ENCODE data around the gene LEFTY1.

Gene LEFTY1

DNA sequence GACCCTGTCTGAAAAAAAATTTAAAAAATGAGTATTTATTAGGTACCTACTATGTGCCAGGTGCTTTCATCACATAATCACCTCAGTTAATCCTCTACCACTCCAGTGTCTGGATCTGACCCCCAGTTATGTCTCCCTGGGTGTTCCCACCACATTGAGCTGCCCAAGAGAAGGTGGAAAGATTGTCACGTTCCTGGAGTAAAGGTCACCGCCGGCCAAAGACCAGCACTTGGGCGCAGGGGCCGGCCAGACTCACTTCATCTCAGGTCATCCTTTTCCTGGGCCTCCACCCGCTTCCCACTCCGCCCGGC lies 34.4 kb upstream of the LEFTY1 start:
- TF ChIP-seq, protein P1, sequence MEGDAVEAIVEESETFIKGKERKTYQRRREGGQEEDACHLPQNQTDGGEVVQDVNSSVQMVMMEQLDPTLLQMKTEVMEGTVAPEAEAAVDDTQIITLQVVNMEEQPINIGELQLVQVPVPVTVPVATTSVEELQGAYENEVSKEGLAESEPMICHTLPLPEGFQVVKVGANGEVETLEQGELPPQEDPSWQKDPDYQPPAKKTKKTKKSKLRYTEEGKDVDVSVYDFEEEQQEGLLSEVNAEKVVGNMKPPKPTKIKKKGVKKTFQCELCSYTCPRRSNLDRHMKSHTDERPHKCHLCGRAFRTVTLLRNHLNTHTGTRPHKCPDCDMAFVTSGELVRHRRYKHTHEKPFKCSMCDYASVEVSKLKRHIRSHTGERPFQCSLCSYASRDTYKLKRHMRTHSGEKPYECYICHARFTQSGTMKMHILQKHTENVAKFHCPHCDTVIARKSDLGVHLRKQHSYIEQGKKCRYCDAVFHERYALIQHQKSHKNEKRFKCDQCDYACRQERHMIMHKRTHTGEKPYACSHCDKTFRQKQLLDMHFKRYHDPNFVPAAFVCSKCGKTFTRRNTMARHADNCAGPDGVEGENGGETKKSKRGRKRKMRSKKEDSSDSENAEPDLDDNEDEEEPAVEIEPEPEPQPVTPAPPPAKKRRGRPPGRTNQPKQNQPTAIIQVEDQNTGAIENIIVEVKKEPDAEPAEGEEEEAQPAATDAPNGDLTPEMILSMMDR (IDR thresholded peaks at IDR 0.05; ENCODE audit: extremely low read depth, insufficient read depth, missing control alignments) = no peak
- in situ Hi-C loops (cut with MboI; ENCODE audit: low pct_unique_long_range_greater_than_20kb, low sequenced_read_pairs, unreplicated experiment) = no loop called here
- no peak for DNase-seq (ENCODE audit: low spot score)

DNA sequence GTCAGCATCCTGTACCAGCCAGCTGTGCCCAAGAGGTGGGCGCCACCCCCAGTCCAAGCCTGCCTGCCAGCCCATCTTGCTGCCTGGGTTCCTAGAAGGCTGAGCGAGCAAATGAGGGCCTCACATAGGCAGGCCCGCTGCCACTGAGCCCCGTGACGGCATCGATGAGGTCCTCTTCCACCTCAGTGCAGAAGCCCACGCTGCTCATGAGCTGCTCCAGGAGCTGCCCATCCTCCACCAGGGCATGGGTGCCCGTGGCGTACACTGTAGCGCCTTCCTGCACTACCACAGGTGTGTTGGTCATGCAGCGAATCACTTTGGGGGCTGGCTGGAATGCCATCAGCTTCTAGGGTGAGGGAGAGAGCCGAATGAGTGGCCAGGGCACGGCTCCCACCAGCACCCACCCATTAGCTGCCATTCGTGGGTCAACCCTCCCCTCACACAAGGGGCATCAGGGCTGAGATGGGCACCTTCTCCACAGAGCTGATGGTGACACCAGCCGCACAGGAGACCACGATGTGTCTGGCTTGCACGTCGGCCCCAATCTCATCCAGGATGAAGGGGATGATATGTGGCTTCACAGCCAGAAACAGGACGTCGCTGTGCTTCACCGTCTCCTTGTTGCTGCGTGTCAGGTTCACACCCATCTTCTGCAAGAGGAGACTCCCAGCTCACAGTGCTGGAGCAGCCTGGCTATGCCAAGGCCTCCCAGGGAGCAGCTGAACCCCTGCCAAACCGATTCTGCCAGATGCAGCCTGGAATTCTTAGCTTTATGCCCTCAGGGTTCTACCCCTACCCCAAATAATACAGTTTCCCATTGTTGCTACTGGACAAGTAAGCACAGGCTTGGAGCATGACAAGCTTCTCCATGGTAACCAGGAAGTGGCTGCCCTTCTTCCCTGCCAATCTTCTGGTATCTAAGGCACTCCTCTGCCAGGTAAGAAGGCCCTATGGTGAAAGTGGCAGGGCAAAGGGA lies 33.1 kb upstream of the LEFTY1 start:
- in situ Hi-C loops (cut with MboI; ENCODE audit: low pct_unique_long_range_greater_than_20kb, low sequenced_read_pairs, unreplicated experiment) = no loop called here
- TF ChIP-seq, protein P1 (IDR thresholded peaks at IDR 0.05; ENCODE audit: extremely low read depth, insufficient read depth, missing control alignments) = no peak
- no peak for DNase-seq (ENCODE audit: low spot score)

DNA sequence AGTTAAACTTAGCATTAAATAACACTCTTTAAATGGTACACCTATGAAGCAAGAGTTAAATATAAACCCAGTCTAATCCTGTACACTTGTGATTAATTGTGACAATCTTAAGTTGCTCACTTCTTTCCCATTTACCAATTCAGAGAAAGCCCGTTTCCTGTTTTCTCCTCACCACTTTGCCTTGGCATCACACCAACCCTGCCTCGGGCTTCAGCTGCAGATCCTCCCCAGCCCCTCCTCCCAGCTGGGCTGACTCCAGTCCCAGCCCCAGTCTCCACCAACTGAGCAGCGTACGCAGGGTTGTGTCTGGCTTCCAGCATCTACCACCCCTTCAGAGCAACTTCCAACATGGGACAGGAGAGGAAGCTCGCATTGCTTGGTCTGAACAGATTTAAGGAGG lies 31.0 kb upstream of the LEFTY1 start:
- DNase-seq (ENCODE audit: low spot score) = no peak
- in situ Hi-C loops (cut with MboI; ENCODE audit: low pct_unique_long_range_greater_than_20kb, low sequenced_read_pairs, unreplicated experiment) = no loop called here
- TF ChIP-seq, protein P1 (IDR thresholded peaks at IDR 0.05; ENCODE audit: extremely low read depth, insufficient read depth, missing control alignments) = no peak

DNA sequence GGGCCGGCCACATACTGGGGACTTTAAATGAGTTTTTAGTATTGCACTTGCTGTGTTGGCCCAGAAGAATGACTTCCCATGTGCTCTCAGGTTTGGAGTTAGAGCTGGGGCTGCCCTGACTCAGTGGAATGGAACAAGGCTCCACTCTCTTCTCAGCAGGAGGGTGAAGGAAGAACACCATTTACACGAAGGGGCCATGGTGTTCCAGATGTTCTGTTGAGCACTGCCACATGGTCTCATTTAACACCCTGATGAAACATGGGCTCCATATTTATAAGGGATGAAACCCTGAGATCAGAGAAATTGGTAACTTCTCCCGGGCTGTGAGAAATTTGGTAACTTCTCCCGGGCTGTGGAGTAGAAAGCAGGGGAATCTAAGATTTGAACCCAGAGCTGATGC lies 29.3 kb upstream of the LEFTY1 start:
- DNase-seq (ENCODE audit: low spot score) = no peak
- in situ Hi-C loops (cut with MboI; ENCODE audit: low pct_unique_long_range_greater_than_20kb, low sequenced_read_pairs, unreplicated experiment) = no loop called here
- TF ChIP-seq, protein P1 (IDR thresholded peaks at IDR 0.05; ENCODE audit: extremely low read depth, insufficient read depth, missing control alignments) = no peak

DNA sequence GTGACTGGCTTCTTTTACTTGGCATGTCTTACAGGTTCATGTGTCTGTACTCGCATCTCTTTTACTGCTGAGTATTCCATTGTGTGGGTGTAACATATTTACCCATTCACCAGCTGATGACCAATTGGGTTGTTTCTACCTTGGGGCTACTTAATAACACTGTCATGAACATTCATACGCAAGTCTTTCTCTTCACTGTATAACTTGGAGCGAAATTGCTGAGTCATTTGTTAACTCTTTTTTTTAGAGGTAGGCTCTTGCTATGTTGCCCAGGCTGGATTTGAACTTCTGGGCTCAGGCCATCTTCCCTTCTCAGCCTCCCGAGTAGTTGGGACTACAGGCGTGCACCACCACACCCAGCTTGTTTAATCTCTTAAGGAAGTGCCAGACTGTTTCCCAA lies 28.6 kb upstream of the LEFTY1 start:
- in situ Hi-C loops (cut with MboI; ENCODE audit: low pct_unique_long_range_greater_than_20kb, low sequenced_read_pairs, unreplicated experiment) = no loop called here
- TF ChIP-seq, protein P1 (IDR thresholded peaks at IDR 0.05; ENCODE audit: extremely low read depth, insufficient read depth, missing control alignments) = no peak
- no peak for DNase-seq (ENCODE audit: low spot score)

DNA sequence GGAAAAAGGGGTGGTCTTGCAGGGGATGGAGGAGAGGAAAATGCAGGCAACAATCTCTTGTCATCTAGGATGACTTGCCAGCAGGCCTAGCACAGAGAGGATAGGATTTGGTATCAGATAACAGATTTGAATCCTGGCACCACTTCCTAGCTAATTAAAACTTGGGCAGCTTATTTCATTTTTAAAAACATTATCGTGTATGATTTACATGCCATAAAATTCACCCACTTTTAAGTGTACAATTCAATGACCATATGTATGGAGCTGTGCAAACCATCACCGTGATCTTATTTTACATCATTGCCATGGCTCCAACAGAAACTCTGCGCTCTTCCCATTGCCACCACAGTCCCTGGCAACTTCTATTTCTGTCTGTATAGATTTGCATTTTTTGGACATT lies 28.2 kb upstream of the LEFTY1 start:
- in situ Hi-C loops (cut with MboI; ENCODE audit: low pct_unique_long_range_greater_than_20kb, low sequenced_read_pairs, unreplicated experiment) = no loop called here
- DNase-seq (ENCODE audit: low spot score) = no peak
- TF ChIP-seq, protein P1 (IDR thresholded peaks at IDR 0.05; ENCODE audit: extremely low read depth, insufficient read depth, missing control alignments) = no peak

All from GM13977 (cell line).